ENCODE data around the gene PRICKLE2. TPM values are rescaled to one million over a fixed set of nuclear protein-coding genes. Genes with fewer than 3 reads are reported as not detected.

PRICKLE2 gene
- total and polyA plus RNA-seq, 2 donors (not counting 3 experiments of a cell fraction or from before 2014, with no cell fraction given), result 3.0 to 7.1 TPM

DNA sequence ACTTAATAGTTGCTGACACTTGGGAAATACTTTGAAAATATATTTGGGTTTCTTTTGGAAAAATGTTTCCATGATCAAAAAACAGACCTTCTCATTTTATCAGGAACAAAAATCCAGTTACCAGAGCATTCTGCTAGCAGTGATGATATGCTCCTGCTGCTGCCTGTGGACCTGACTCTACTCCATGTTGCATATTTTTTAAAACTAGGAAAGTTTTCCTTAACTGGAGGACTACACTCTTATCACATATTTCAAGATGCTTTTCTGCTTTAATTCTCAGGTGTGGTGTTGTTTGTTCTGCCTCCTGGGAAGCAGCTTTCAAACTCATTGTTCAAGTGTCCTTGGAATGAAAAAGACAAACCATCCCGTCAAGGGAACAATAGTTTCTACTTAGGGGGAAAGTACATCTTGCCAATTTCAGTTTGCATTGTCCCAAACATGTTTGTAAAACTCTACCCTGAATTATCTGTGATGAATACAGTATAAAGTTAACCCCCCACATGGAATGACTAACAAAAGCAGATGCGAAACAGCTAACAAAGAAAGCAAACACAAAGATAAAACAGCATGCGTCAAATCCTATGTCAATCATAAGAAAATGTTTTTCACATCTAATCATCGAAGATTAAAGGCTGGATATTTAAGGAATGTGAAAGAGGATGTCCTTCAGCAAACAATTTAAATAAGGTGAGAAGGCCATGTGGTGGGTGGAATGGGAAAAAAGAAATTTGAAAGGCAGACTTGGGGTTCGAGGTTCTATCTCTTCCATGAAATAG is 161.9 kb downstream of the PRICKLE2 start:
- Histone ChIP-seq H3K9me1 (replicated peaks; ENCODE audit: control insufficient read depth, extremely low read depth, insufficient read depth, low read length) (no peaks in the 10 kb centered on the region), H3K36me3 (ENCODE audit: control insufficient read depth in 2 of 2, extremely low read depth in 1 of 2, insufficient read depth in 2 of 2, low read length in 2 of 2) (no peaks in the 10 kb centered on the region), H3K9me3 (replicated peaks; ENCODE audit: control insufficient read depth, insufficient read depth, low read length) (no peaks in the 10 kb centered on the region), H2AFZ (ENCODE audit: low read depth, low read length) (no peak overlapping the region), H3K4me1 (ENCODE audit: control insufficient read depth, extremely low read depth, insufficient read depth, low read length) (no peaks in the 10 kb centered on the region), H3K27me3 (ENCODE audit: control insufficient read depth in 2 of 2, insufficient read depth in 2 of 2, low read length in 2 of 2) (peaks cover 14 to 29% of the 10 kb centered on the region in 2 experiments), H3K4me2 (ENCODE audit: insufficient read depth, low read length) (no peak overlapping the region), H3K4me3 (replicated peaks in 1 of 3; ENCODE audit: insufficient read depth in 1 of 3, low read depth in 1 of 3, low read length in 3 of 3) (no peak overlapping the region), H3K79me2 (ENCODE audit: control insufficient read depth, insufficient read depth, low read length) (no peaks in the 10 kb centered on the region), H4K20me1 (replicated peaks; ENCODE audit: control insufficient read depth, extremely low read depth, insufficient read depth, low read length) (no peaks in the 10 kb centered on the region), H3K27ac (ENCODE audit: insufficient read depth, low read depth, low read length) (no peak overlapping the region), H3K9ac (replicated peaks; ENCODE audit: extremely low read depth, insufficient read depth, low read length) (no peak overlapping the region)
- DNase-seq (ENCODE audit: low read depth, low spot score) (no peak), FAIRE-seq (no peak)
- intact Hi-C loops (cut with micrococcal nuclease) (no loop called here), dilution Hi-C loops (cut with MboI; ENCODE audit: extremely low pct_ligation_motif_present, low sequenced_read_pairs) (no loop called here)
- ChIA-PET CTCF (no interaction called here), POLR2A (no interaction called here)
- BruUV-seq (replicated peaks), result no TSS peak
- TF ChIP-seq MYC (IDR thresholded peaks at IDR 0.05; ENCODE audit: low read depth, low read length) (no peak), POLR2A (IDR thresholded peaks at IDR 0.05; ENCODE audit: low read depth, low read length) (no peak), FOS (IDR thresholded peaks at IDR 0.05; ENCODE audit: borderline replicate concordance, insufficient read depth, low read length) (no peak), JUN (IDR thresholded peaks at IDR 0.05; ENCODE audit: borderline replicate concordance, insufficient read depth, insufficient read length, low read depth) (no peak), GATA2 (IDR thresholded peaks at IDR 0.05; ENCODE audit: insufficient read depth, insufficient read length, low read depth, low read length) (no peak), EZH2 (IDR thresholded peaks at IDR 0.05; ENCODE audit: borderline replicate concordance, low read depth, low read length, severe bottlenecking) (no peak)
- TF ChIP-seq, protein P1, sequence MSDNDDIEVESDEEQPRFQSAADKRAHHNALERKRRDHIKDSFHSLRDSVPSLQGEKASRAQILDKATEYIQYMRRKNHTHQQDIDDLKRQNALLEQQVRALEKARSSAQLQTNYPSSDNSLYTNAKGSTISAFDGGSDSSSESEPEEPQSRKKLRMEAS (IDR thresholded peaks at IDR 0.05; ENCODE audit: insufficient read depth, insufficient read length), result no peak
- TF ChIP-seq, protein P2, sequence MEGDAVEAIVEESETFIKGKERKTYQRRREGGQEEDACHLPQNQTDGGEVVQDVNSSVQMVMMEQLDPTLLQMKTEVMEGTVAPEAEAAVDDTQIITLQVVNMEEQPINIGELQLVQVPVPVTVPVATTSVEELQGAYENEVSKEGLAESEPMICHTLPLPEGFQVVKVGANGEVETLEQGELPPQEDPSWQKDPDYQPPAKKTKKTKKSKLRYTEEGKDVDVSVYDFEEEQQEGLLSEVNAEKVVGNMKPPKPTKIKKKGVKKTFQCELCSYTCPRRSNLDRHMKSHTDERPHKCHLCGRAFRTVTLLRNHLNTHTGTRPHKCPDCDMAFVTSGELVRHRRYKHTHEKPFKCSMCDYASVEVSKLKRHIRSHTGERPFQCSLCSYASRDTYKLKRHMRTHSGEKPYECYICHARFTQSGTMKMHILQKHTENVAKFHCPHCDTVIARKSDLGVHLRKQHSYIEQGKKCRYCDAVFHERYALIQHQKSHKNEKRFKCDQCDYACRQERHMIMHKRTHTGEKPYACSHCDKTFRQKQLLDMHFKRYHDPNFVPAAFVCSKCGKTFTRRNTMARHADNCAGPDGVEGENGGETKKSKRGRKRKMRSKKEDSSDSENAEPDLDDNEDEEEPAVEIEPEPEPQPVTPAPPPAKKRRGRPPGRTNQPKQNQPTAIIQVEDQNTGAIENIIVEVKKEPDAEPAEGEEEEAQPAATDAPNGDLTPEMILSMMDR (IDR thresholded peaks at IDR 0.05; ENCODE audit: extremely low read depth in 1 of 2, insufficient read depth in 1 of 2, low read depth in 1 of 2, low read length in 2 of 2), result no peak
